GM18499 (cell line): ENCODE measurements around the gene ITGA11.

Experiments
- ATAC-seq: cut with Tn5 transposase; IDR thresholded peaks from one replicate; pipeline ENCODE4 v1.9.1; 2021; ENCODE audit warnings: moderate number of reproducible peaks; ENCODE audit not compliant: insufficient read depth, unreplicated experiment

ITGA11 gene

GRCh38 chr15:68379759-68380290 is 52.1 kb downstream of the ITGA11 start:
- ATAC-seq: no peak

- no peak for ATAC-seq
Measured at GRCh38 chr15:68379058-68379758, 52.8 kb downstream of the ITGA11 start.

GRCh38 chr15:68378595-68378994 is 53.4 kb downstream of the ITGA11 start:
- no peak for ATAC-seq

- ATAC-seq: no peak
Measured at GRCh38 chr15:68377766-68378165, 54.2 kb downstream of the ITGA11 start.

- ATAC-seq: no peak
Measured at GRCh38 chr15:68376447-68377060, 55.4 kb downstream of the ITGA11 start.

GRCh38 chr15:68375716-68376220 is 56.2 kb downstream of the ITGA11 start:
- no peak for ATAC-seq

- ATAC-seq: no peak
Measured at GRCh38 chr15:68375191-68375631, 56.8 kb downstream of the ITGA11 start.

GRCh38 chr15:68374168-68374745 is 57.7 kb downstream of the ITGA11 start:
- ATAC-seq: no peak

- ATAC-seq: no peak
Measured at GRCh38 chr15:68373028-68373427, 58.9 kb downstream of the ITGA11 start.

GRCh38 chr15:68372291-68372811 is 59.6 kb downstream of the ITGA11 start:
- ATAC-seq: no peak

- ATAC-seq: no peak
Measured at GRCh38 chr15:68371851-68372250, 60.1 kb downstream of the ITGA11 start.

GRCh38 chr15:68371160-68371559 is 60.8 kb downstream of the ITGA11 start:
- ATAC-seq: no peak

- no peak for ATAC-seq
Measured at GRCh38 chr15:68370768-68371151, 61.2 kb downstream of the ITGA11 start.

GRCh38 chr15:68369931-68370767 is 61.8 kb downstream of the ITGA11 start:
- ATAC-seq: no peak

GRCh38 chr15:68368731-68369435 is 63.1 kb downstream of the ITGA11 start:
- no peak for ATAC-seq

- no peak for ATAC-seq
Measured at GRCh38 chr15:68367992-68368391, 64.0 kb downstream of the ITGA11 start.

- ATAC-seq: no peak
Measured at GRCh38 chr15:68367226-68367625, 64.7 kb downstream of the ITGA11 start.

GRCh38 chr15:68366314-68366713 is 65.6 kb downstream of the ITGA11 start:
- no peak for ATAC-seq

GRCh38 chr15:68365770-68366169 is 66.2 kb downstream of the ITGA11 start:
- no peak for ATAC-seq
